Measurements from ENCODE around the gene LCTL. TPM values are rescaled to one million over a fixed set of nuclear protein-coding genes. Genes with fewer than 3 reads are reported as not detected.

LCTL gene
- total and polyA plus RNA-seq, 2 donors (not counting 1 experiment from before 2014, with no cell fraction given): not detected

GRCh38 chr15:66609876-66610275 lies 44.1 kb upstream of the LCTL start:
- CTCF ChIA-PET: interaction anchor here (2.4 to 9.1 kb wide), 2 partner anchors 9 to 242 kb away, joined by 12 to 83 read pairs; no protein-coding TSS in a partner anchor
- Mint-ChIP-seq H3K4me3 (no peak overlapping the region), H3K27me3 (no peaks in the 10 kb centered on the region), H3K27ac (no peak overlapping the region), H3K9me3 (ENCODE audit: insufficient read depth) (no peaks in the 10 kb centered on the region), H3K4me1 (peaks cover 18% of the 10 kb centered on the region)
- H3K79me2 ChIP-seq (ENCODE audit: control insufficient read depth, insufficient read depth, low read length): no peaks in the 10 kb centered on the region
- intact Hi-C loops (cut with micrococcal nuclease): loop anchor here (10.0 kb wide), 1 partner anchor 695 kb away; no protein-coding TSS in a partner anchor
- no peak overlapping the region for H3K9ac ChIP-seq (ENCODE audit: low read length)
- POLR2A ChIA-PET: no interaction called here
- no peak overlapping the region for H2AFZ ChIP-seq (ENCODE audit: insufficient read depth, low read depth, low read length, poor library complexity, severe bottlenecking)
- ATAC-seq (ENCODE audit: low read depth): no peak
- no peaks in the 10 kb centered on the region for H4K20me1 ChIP-seq (ENCODE audit: control insufficient read depth, insufficient read depth, low read length, poor library complexity, severe bottlenecking)
- no peak overlapping the region for H3K27ac ChIP-seq (ENCODE audit: low read length in 2 of 2)
- no peaks in the 10 kb centered on the region for H3K36me3 ChIP-seq (replicated peaks in 1 of 2; ENCODE audit: control extremely low read depth in 1 of 2, control insufficient read depth in 1 of 2, extremely low read depth in 1 of 2, insufficient read depth in 2 of 2, low read length in 1 of 2)
- H3K4me3 ChIP-seq (ENCODE audit: control extremely low read depth in 1 of 5, extremely low read depth in 1 of 5, insufficient read depth in 1 of 5, low read depth in 2 of 5, low read length in 4 of 5): no peak overlapping the region
- DNase-seq: no peak
- H3K4me1 ChIP-seq (ENCODE audit: control insufficient read depth in 2 of 2, insufficient read depth in 2 of 2, low read length in 2 of 2): peaks cover 18 to 22% of the 10 kb centered on the region in 2 donors
- TF ChIP-seq CTCF (IDR thresholded peaks at IDR 0.05) (no peak), EZH2 (IDR thresholded peaks at IDR 0.05; ENCODE audit: borderline replicate concordance, insufficient read depth, low read depth, low read length, poor library complexity, severe bottlenecking) (no peak)
- H3K4me2 ChIP-seq (replicated peaks; ENCODE audit: low read depth, low read length, poor library complexity, severe bottlenecking): no peak overlapping the region
- peaks cover 0 to 10% (median 0%) of the 10 kb centered on the region in 3 donors for H3K9me3 ChIP-seq (ENCODE audit: control extremely low read depth in 1 of 3, control insufficient read depth in 2 of 3, insufficient read depth in 1 of 3, low read length in 2 of 3)
- 92% methylated on average over 5 of the region's 5 CpGs for WGBS (ENCODE audit: insufficient coverage)
- H3K27me3 ChIP-seq (replicated peaks in 1 of 4; ENCODE audit: control extremely low read depth in 1 of 4, control insufficient read depth in 3 of 4, insufficient read depth in 4 of 4, low read length in 3 of 4): no peaks in the 10 kb centered on the region

GRCh38 chr15:66608881-66609280 lies 43.1 kb upstream of the LCTL start:
- no peaks in the 10 kb centered on the region for H4K20me1 ChIP-seq (ENCODE audit: control insufficient read depth, insufficient read depth, low read length, poor library complexity, severe bottlenecking)
- no peaks in the 10 kb centered on the region for H3K79me2 ChIP-seq (ENCODE audit: control insufficient read depth, insufficient read depth, low read length)
- no peak overlapping the region for H3K4me3 Mint-ChIP-seq
- H3K9ac ChIP-seq (ENCODE audit: low read length): no peak overlapping the region
- ChIA-PET POLR2A (no interaction called here), CTCF (interaction anchor here (0.5 to 9.1 kb wide), 4 partner anchors 10 to 1672 kb away, joined by 3 to 83 read pairs (median 10); no protein-coding TSS in a partner anchor)
- no peaks in the 10 kb centered on the region for H3K27me3 Mint-ChIP-seq
- H3K9me3 Mint-ChIP-seq (ENCODE audit: insufficient read depth): no peaks in the 10 kb centered on the region
- H3K4me1 Mint-ChIP-seq: peaks cover 9% of the 10 kb centered on the region
- H3K4me2 ChIP-seq (replicated peaks; ENCODE audit: low read depth, low read length, poor library complexity, severe bottlenecking): no peak overlapping the region
- H3K27me3 ChIP-seq (replicated peaks in 1 of 4; ENCODE audit: control extremely low read depth in 1 of 4, control insufficient read depth in 3 of 4, insufficient read depth in 4 of 4, low read length in 3 of 4): no peaks in the 10 kb centered on the region
- H3K9me3 ChIP-seq (ENCODE audit: control extremely low read depth in 1 of 3, control insufficient read depth in 2 of 3, insufficient read depth in 1 of 3, low read length in 2 of 3): peaks cover 0 to 7% (median 0%) of the 10 kb centered on the region in 3 donors
- H3K27ac Mint-ChIP-seq: no peak overlapping the region
- H3K4me1 ChIP-seq (ENCODE audit: control insufficient read depth in 2 of 2, insufficient read depth in 2 of 2, low read length in 2 of 2): peaks cover 8 to 12% of the 10 kb centered on the region in 2 donors
- H3K36me3 ChIP-seq (replicated peaks in 1 of 2; ENCODE audit: control extremely low read depth in 1 of 2, control insufficient read depth in 1 of 2, extremely low read depth in 1 of 2, insufficient read depth in 2 of 2, low read length in 1 of 2): no peaks in the 10 kb centered on the region
- no CpG with 5 or more reads among the region's 2 CpGs for WGBS (ENCODE audit: insufficient coverage)
- TF ChIP-seq CTCF (IDR thresholded peaks at IDR 0.05): no peak
- TF ChIP-seq EZH2 (IDR thresholded peaks at IDR 0.05; ENCODE audit: borderline replicate concordance, insufficient read depth, low read depth, low read length, poor library complexity, severe bottlenecking): no peak
- no peak overlapping the region for H3K4me3 ChIP-seq (ENCODE audit: control extremely low read depth in 1 of 5, extremely low read depth in 1 of 5, insufficient read depth in 1 of 5, low read depth in 2 of 5, low read length in 4 of 5)
- ATAC-seq (ENCODE audit: low read depth): no peak
- no peak overlapping the region for H3K27ac ChIP-seq (ENCODE audit: low read length in 2 of 2)
- DNase-seq: no peak
- intact Hi-C loops (cut with micrococcal nuclease): loop anchor here (10.0 kb wide), 1 partner anchor 696 kb away; no protein-coding TSS in a partner anchor
- H2AFZ ChIP-seq (ENCODE audit: insufficient read depth, low read depth, low read length, poor library complexity, severe bottlenecking): no peak overlapping the region

Data from B cell (primary cell).